OCI-LY1 (cell line): ENCODE measurements around the gene CAPN10.

Source experiments
- CTCF ChIP-seq: fragments of 200-600 bp; sonication (generic), shearing (Covaris generic); IDR thresholded peaks from 2 replicates; pipeline ENCODE4 v1.5.1; 2017; ENCODE audit warnings: mild to moderate bottlenecking, antibody characterized with exemption, low read length, moderate library complexity, mixed read lengths
- EZH2 ChIP-seq: fragments of 200-600 bp; sonication (generic), shearing (Covaris generic); IDR thresholded peaks from 2 replicates; pipeline ENCODE4 v1.8.0; 2017; ENCODE audit warnings: borderline replicate concordance, mixed run types, mild to moderate bottlenecking, antibody characterized with exemption, low read length, moderate library complexity, mixed read lengths

GRCh38 chr2:240645801-240646175 is 59.3 kb downstream of the CAPN10 start:
- no peak for TF ChIP-seq CTCF
- TF ChIP-seq EZH2: no peak
